Activated CD8-positive, alpha-beta memory T cell treated with anti-CD3 and anti-CD28 coated beads for 1 hour (primary cell): ENCODE measurements around the gene XRCC6.
"Not testable (repeated sequence)": the region's sequence is repeated elsewhere in the genome, so short reads cannot be mapped to it uniquely, and the experiment has no call there.

Experiments
- DNase-seq, 2 donors: peaks; one replicate each; pipeline ENCODE4 v3.0.0-alpha.2; 2020; ENCODE audit warnings: low read depth in 1 of 2; ENCODE audit errors: extremely low read depth in 1 of 2

Gene XRCC6

DNA sequence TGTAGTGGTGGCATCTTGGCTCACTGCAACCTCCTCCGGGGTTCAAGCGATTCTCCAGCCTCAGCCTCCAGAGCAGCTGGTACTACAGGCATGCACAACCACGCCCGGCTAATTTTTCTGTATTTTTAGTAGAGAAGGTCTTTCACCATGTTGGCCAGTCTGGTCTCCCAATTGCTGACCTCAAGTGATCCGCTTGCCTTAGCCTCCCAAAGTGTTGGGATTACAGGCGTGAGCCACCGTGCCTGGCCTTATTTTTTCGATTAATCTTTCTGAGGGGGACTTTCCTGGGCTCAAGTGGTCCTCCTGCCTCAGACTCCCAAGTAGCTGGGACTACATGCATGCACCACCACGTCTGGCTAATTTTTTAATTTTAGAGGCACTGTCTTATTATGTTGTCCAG is 62.0 kb downstream of the XRCC6 start:
- no peak for DNase-seq

DNA sequence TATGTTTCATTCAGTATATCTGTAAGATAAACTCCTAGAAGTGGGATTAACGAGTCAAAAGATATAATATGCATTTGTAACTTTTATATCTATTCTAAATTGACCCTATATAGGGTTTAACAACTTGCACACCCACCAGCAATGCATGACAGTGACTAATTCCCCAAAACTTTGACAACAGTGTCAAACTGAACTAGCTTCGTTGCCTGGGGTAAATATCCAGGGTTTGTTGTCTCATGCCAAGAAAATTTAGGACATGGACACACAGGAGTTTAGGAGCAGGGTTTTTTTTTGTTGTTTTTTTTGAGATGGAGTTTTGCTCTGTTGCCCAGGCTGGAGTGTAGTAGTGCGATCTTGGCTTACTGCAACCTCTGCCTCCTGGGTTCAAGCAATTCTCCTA is 62.5 kb downstream of the XRCC6 start:
- DNase-seq = no peak

DNA sequence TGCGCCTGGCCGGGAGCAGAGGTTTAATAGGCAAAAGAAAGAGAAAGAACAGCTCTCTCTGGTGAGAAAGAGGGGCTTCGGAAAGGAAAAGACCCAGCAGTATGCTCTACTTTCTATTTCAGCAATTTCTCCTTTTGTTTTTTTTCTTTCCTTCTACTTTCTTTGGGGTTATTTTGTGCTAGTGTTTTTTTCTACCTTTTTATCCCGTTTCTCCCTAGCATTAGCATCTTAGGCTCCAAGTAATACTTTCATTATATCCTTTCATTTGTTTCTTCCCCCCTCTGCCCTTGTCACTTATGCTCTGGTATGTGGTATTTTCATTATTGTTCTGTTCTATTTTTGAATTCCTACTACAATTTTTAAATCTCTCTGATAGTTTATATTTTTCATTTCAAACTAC is 63.1 kb downstream of the XRCC6 start:
- no peak for DNase-seq

DNA sequence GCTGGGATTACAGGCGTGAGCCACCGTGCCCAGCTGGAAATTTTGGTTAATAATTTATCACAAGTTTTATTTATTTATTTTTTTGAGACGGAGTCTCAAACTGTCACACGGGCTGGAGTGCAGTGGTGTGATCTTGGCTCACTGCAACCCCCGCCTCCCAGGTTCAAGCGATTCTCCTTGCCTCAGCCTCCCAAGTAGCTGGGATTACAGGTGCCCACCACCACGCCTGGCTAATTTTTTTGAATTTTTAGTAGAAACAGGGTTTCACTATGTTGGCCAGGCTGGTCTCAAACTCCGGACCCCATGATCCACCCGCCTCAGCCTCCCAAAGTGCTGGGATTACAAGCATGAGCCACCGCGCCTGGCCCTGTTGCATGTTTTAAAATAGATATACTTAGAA is 65.8 kb downstream of the XRCC6 start:
- not testable (repeated sequence) for DNase-seq

DNA sequence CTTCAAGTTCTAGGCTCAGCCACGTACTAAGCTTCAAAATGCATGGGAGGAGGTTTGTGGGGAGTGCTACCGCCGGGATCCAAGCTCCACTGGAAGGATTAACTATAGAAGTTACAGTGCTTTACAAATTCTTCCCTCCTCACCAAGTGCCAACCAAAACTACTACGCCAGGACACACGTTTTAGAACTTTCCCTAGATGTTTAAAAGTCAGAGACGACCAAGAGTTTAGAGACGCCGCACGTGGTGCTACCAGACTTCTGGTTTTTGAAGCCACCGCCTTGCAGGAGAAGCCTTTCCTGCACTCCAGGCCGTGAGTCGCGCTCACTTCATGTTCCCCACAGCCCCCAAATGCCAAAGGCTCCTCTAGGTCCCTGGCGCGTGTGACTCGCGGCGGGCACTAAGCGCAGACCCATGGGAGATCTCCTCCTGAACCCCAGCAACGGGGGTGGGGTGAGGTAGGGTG is 66.8 kb downstream of the XRCC6 start:
- no peak for DNase-seq

DNA sequence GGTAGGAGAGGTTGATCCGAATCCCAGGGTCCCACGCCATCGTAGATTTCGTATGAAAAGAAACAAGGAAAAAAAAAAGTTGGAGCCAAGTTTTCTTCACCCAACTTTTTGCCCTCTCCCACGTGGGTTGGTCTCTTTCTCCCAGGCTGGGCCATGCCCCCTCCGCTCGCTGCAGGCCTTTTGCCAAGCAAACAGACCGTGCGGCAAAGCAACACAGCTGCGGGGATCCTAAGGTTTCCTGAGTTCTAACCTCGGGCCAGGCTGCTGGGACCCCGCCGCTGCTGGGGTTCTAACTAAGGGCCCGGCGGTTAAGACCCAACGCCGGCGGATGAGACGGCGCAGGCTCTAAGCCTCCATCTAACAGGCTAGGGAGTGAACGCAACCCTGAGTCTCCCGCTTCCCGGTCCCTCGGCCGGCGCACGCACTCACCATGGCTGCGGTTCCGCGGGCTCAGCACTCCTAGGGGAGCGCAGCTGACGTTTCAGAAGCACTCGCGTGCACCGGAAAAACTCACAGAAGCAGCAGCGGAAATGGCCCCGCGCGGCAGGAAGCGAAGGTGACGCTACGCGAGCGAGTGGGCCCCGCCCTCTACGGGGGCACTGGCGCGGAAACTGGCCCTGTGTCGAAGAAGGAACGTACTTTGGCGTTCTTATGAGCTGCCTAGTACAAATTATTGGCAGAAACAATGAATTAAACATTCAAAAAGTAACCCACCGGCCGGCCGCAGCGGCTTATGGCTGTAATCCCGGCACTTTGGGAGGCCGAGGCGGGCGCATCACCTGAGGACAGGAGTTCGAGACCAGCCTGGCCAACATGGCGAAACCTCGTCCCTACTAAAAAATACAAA is 67.5 kb downstream of the XRCC6 start, which contains the start of gene SNU13:
Gene SNU13, minus strand, starts transcription at position 503 of the 847 bp plus-strand sequence. Its CDS starts 71 bp downstream, at position 432.
- peak; percentile 83 to 84 for DNase-seq

DNA sequence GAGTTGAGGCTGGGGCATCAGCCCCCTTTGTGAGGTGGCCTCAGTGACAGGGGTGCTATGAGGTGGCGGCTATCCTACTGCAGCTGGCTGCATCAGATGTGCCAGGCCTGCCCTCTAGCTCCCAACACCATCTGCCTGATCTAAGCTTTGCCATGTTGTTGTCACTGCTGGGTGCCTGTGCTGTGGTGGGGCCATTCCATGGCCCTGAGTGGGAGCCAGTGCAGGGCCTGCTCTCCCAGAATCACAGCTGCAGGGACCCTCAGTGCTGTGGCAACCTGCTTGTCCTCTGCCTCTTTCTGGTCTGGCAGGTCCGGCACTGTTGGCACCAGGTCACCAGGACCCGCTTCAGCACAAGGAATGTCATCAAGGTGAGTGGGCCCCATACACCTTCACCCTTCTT is 69.4 kb downstream of the XRCC6 start:
- DNase-seq = no peak

DNA sequence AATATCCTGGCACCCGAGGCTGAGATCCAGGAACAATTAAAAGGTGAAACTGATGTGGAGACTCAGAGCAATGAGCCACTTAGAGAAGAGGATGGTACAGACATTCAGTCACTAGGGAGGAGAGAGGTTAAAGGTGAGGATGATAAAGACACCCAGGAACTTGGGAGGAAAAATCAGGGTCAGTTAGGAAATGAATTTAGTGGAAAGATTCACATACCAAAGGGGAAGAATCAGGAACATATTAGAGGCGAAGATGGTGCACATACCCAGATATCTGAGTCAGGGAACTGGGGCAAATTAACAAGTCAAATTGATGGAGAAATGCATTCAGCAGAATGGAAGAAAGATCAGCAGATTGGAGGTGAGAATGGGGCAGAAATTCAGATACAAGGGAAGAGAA is 74.1 kb downstream of the XRCC6 start:
- DNase-seq = no peak

DNA sequence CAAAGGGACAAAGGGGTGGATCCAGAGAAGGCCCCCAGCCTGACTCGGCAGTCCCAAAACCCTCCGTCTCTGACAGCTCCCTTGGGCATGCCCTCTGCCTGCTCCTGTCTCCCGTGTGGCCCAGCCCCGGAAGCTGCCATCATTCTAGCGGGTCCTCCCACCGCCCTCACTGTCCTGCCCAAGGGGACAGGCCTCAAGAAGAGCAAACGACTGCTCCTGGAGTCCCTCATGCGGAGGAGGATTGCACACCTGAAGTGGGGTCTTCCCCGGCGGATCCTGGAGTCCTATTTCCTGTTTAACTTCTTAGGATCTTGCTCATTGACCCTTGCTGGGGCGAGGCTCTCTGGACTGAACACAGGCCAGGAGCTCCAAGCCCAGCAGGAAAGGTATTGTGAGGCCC is 75.6 kb downstream of the XRCC6 start:
- DNase-seq = no peak

DNA sequence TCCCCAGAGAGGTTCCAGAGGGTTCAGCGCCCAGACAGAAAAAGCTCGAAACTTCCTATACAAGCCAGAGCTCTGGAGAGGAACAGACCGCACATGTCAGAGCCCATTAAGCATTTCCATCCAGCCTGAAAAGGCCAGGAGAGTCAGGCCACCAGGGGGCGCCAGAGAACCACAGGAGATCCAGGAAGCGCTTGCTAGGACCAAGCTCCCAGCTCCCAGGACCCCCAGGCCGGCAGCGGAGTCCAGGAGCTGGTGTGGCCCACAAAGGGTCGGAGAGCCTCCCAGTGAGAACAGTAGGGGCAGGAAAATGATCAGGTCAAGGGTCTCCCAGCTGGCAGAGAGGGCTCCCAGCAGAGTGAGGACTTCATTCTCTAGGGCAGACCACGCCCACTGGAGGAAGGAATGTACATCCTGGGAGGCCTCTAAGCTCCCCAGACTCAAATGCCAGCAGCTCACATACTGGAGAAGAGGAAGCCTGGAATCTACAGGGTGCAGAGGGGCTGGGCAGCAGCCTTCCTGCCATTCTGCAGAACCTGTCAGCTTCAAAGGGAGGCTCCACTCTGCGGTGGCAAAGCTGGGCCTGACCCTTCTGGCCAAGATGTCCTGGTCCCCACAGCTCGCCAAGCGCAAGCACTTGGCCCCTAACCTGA is 76.2 kb downstream of the XRCC6 start:
- DNase-seq = peak; percentile 80 to 96

DNA sequence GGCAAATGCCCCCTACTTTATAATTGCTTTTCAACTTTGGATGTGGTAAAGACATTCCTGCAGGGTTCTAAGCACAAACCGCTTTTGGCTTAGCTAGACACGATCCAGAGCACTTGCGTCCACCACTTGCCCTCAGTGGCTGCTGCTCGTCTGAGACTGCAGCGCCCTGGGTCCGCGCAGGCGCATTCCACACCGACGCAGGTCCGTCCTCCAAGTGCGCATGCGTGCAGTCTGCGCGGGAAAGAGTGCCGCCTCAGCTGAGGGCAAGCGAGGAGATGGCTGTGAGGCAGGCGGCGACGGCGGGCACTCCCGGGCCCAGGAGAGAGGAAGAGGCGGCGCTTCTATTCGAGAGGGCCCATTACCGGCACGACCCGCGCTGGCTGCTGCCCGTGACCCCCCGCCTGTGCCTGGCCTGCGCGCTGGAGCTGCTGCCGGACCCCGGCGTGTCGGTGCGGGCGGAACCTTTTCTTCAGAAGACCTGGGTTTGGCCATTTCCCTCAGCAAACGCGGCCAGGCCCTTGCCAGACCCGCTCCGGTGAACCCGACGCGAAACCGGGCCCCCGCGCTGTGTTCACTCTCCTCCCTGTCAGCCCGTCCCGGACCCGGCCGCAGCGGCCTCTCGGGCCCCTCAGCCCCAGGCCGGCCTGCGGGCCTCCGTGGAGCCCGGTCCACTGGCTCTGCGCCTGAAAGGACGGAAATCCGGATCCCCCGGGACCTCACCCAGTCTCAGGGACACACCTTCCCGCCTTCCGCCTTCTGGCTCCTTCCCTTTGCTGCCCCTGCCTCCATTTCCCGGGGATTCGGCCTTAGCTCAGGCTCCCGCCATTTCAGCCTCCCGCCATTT is 78.4 kb downstream of the XRCC6 start, which contains the start of gene MEI1:
Gene MEI1, plus strand, starts transcription at position 240 of the 844 bp plus-strand sequence. Its CDS starts 36 bp downstream, at position 276.
- DNase-seq = peak; percentile 78 to 83

DNA sequence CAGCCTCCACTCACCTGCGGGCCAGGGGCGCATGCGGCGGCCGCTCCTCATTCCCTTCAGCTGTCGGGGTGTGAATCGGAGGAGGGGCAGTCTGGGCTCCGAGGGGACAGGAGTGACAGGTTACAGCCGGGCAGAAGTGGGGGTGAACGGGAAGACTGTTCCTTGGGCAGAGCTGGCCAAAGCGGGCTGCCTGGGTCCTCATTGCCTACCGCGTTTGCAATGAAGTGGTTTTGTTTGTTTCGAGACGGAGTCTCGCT is 78.9 kb downstream of the XRCC6 start:
- DNase-seq = no peak

DNA sequence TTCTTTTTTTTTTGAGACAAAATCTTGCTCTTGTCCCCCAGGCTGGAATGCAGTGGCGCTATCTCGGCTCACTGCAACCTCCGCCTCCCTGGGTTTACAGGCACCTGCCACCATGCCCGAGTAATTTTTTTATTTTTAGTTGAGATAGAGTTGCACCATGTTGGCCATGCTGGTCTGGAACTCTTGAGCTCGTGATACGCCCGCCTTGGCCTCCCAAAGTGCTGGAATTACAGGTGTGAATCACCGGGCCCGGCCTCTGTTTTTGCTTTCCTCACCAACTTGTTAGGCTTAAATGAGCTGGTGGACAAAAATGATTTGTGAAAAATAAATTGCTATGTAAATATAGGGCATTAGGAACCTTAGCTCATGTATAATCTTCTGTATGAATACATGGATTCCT is 81.7 kb downstream of the XRCC6 start:
- DNase-seq = no peak

DNA sequence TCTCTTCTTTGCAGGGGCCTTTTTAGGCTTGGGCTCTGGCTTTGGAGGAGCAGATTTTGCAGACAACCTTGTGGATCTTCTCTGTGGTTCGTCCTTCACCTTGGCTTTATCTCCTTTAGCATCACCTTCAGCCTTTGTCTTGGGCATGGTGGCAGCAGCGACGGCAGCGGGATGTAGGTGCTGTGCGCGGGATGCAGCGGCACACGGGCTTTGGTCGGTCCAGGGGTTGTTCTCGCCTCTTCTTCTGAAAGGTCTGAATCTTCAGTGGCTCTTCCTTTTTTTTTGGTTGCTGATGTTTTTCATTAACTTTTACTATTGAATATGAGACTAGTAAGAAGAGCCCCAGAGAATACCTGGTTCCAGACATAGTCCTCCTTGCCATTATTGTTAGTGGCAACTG is 88.2 kb downstream of the XRCC6 start:
- no peak for DNase-seq

DNA sequence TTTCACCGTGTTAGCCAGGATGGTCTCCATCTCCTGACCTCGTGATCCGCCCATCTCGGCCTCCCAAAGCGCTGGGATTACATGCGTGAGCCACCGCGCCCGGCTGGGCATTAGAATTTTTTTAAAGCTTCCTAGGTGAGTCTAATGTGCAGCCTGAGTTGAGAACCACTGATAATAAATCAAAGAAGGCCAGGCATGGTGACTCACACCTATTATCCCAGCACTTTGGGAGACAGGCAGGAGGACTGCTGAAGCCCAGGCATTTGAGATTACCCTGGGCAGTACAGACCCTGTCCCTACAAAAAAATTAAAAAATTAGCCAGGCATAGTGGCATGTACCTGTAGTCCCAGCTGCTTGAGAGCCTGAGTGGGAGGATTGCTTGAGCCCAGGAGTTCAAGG is 91.9 kb downstream of the XRCC6 start:
- no peak for DNase-seq
